Neural cell (in vitro differentiated cells): ENCODE data around the gene MYO1F.

Experiments
- CTCF ChIP-seq: fragments of 450-650 bp; IDR thresholded peaks from 2 replicates; pipeline ENCODE4 v1.5.1; 2014; ENCODE audit warnings: antibody characterized with exemption, mild to moderate bottlenecking, moderate library complexity; ENCODE audit not compliant: poor library complexity, severe bottlenecking
- EP300 ChIP-seq: fragments of 450-650 bp; conservative IDR thresholded peaks from 2 replicates; pipeline ENCODE4 v1.6.1; 2014; ENCODE audit warnings: antibody characterized with exemption, mild to moderate bottlenecking, moderate library complexity; ENCODE audit not compliant: poor library complexity, severe bottlenecking
- EZH2 ChIP-seq: fragments of 200-600, 300-800 bp; shearing (Covaris generic), sonication (generic); IDR thresholded peaks from 2 replicates; pipeline ENCODE4 v1.6.1; 2014; ENCODE audit warnings: antibody characterized with exemption, low read length, borderline replicate concordance, mild to moderate bottlenecking; ENCODE audit not compliant: insufficient read depth, poor library complexity, severe bottlenecking
- RAD21 ChIP-seq: fragments of 450-650 bp; conservative IDR thresholded peaks from 2 replicates; pipeline ENCODE4 v1.6.1; 2014; ENCODE audit warnings: antibody characterized with exemption, mild to moderate bottlenecking, moderate library complexity
- REST ChIP-seq: IDR thresholded peaks from 2 replicates; pipeline ENCODE4 v1.6.1; 2012; ENCODE audit warnings: borderline replicate concordance
- SMC3 ChIP-seq: fragments of 450-650 bp; conservative IDR thresholded peaks from 2 replicates; pipeline ENCODE4 v1.6.1; 2014; ENCODE audit warnings: antibody characterized with exemption, mild to moderate bottlenecking, moderate library complexity; ENCODE audit not compliant: poor library complexity

GRCh38 chr19:8510589-8511115 lies 66.6 kb downstream of the MYO1F start:
- no peak for TF ChIP-seq CTCF
- no peak for TF ChIP-seq SMC3
- TF ChIP-seq REST = no peak
- no peak for TF ChIP-seq EZH2
- TF ChIP-seq RAD21 = no peak
- no peak for TF ChIP-seq EP300
